Jurkat, Clone E6-1 (cell line): ENCODE results near the gene LGR4.

Experiments used
- DNase-seq: peaks from one replicate; pipeline ENCODE4 v3.0.0-alpha.2; 2011; ENCODE audit warnings: low read depth, low spot score
- H3K4me3 ChIP-seq: 2 replicates; pipeline ENCODE4 v1.5.1; 2011; ENCODE audit warnings: mild to moderate bottlenecking, low read length, control low read depth, moderate library complexity

Gene LGR4

GRCh38 chr11:27409742-27410141 lies 62.8 kb downstream of the LGR4 start:
- H3K4me3 ChIP-seq: no peak overlapping the region
- DNase-seq: no peak

- H3K4me3 ChIP-seq: no peak overlapping the region
- DNase-seq: no peak
Observed at GRCh38 chr11:27409049-27409448, 63.5 kb downstream of the LGR4 start.

GRCh38 chr11:27408246-27408800 lies 64.3 kb downstream of the LGR4 start:
- H3K4me3 ChIP-seq: no peak overlapping the region

DNA sequence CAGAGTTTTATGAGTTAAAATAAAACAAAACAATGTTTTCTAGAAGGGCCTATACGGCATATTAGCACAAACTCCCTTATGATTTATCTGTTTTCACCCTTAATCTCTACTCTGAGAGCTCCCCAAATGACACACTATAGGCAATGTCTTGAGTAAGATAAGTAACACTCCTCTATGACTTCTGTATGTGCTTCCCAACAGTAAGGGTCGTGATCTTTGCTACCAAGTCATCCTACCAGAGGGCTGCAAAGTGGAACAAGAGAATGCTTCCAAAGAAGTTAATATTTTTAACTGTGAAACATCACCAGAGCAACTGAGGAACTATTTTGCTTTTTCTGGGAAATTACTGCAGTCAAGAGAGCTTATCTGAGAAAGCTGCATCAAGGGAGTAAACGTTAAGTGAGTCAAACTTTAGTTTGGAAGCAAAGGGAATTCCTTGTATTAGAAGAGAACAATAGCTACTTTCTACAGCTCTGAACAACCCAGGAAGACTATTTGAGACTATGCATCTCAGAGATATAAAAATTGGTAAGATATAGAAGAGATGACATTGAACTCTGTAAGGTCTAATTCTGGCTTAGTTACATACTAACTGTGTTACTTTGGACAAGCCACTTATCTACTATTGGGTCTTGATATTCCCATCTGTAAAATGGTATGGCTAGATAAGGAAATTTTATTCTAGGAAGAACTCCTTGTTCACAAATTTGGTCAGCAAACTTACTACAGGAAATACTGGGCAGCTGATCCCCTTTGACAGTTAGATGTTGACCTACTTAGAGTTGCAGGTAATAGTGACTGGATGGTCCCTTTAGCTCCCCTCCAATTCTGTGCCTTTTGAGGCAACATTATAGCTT lies 65.9 kb downstream of the LGR4 start:
- no peak for DNase-seq
- H3K4me3 ChIP-seq: no peak overlapping the region

More at GRCh38 chr11:27408246-27408800, 64.3 kb downstream of the LGR4 start:
- no peak for DNase-seq

- no peak overlapping the region for H3K4me3 ChIP-seq
- DNase-seq: no peak
Observed at GRCh38 chr11:27405134-27405533, 67.5 kb downstream of the LGR4 start.

DNA sequence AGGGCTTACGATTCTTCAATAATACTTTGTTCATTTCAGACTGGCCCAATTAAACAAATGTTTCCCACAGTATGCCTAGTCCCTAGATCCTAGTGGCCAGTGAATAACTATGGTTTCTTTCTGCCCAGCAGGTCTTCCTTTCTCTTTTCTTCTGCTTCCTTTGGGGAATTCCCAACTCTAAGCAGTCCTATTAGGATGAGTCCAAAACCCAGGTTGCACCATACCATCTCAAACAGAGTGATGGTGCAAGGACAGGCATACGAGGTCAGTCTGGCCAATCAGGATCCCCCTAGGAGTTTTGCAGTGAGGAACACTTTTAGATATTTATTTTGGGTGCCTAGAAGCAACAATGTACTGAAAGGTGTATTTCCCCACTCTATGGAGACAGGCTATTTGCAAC lies 68.2 kb downstream of the LGR4 start:
- H3K4me3 ChIP-seq: no peak overlapping the region
- DNase-seq: no peak

DNA sequence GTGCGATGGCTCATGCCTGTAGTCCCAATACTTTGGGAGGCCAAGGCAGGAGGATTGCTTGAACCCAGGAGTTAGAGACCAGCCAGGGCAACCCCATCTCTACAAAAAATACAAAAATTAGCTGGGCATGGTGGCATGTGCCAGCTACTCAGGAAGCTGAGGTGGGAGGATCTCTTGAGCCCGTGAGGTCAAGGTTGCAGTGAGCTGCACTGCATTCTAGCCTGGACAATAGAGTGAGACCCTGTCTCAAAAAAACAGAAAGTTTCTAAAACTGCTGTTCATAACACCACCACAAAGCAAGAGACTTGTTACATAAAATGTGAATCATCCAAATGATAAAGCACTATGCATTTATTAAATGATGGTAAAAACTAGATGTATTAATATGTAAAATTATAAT lies 69.4 kb downstream of the LGR4 start:
- H3K4me3 ChIP-seq: no peak overlapping the region
- no peak for DNase-seq

- H3K4me3 ChIP-seq: no peak overlapping the region
- no peak for DNase-seq
Observed at GRCh38 chr11:27402450-27402849, 70.1 kb downstream of the LGR4 start.

- no peak for DNase-seq
- H3K4me3 ChIP-seq: no peak overlapping the region
Observed at GRCh38 chr11:27401833-27402316, 70.7 kb downstream of the LGR4 start.

DNA sequence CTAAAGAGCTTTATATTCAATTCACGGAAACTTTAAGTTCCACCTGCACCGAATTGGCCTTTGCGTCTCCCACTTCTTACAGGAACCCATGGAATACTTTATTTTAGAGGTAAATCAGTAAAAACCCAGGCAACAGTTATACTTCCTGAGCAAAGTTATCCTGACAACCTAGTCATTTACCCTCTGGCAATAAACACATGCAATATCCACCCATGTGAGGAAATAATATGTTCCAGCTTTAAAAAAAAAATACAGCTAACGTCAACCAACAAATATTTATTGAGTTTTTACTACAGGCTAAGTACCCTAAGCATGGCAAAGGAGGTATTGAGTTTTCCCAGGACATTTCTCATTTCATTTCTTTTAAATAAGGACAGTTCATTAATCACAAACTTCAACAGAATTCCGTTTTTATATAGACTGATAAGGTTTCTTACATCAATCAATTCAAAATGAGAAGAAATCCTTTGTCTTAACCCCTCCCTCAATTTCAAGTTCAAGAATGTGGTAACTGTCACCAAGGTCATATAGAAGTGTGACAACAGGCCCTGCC lies 71.2 kb downstream of the LGR4 start:
- H3K4me3 ChIP-seq: no peak overlapping the region
- no peak for DNase-seq

DNA sequence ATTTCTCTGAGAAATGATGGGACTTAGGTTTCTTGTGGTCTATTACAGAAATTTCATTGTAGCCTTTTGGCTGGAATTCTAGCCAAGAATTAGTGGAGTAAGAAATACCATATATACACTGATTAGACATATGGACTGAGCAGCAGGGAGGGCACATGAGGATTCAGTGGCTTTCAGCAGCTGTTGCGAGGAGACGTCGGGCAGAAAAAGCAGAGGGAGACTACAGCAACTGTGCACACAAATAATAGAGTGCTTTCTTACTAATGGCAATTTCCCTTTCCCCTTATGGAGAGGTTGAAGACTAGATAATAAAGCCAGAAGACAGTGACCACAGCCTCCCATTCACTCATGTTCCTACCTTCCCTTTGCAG lies 74.2 kb downstream of the LGR4 start:
- DNase-seq: no peak
- no peak overlapping the region for H3K4me3 ChIP-seq

GRCh38 chr11:27397624-27398399 lies 74.8 kb downstream of the LGR4 start:
- DNase-seq: no peak

DNA sequence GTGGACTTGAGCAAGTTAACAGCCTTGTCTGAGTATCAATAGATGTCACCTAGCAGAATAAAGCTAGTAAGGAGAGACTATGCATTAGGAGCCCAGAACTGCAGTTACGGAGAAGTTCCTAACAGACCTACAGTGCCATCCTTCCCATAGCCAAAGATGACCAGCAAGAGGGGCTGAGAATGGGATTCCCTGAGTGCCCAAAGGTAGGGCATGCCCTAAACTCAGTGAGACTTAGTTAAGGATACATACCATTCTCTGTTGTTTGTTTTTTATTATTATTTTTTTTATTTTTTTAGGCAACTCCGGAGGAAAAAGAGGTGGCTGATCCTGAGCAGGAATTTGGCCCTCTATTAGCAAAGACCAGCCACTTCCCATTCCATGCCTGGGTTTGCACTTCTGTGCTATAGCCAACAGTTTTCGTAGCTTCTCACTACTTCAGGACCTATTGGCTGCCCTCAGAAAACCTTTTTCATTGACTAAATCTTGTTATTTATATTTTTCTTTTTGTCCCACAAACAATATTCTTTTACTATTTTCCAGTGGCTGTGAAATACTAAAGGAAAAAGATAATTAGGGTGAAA lies 76.2 kb downstream of the LGR4 start:
- DNase-seq: no peak

More at GRCh38 chr11:27397624-27398399, 74.8 kb downstream of the LGR4 start:
- H3K4me3 ChIP-seq: no peak overlapping the region

DNA sequence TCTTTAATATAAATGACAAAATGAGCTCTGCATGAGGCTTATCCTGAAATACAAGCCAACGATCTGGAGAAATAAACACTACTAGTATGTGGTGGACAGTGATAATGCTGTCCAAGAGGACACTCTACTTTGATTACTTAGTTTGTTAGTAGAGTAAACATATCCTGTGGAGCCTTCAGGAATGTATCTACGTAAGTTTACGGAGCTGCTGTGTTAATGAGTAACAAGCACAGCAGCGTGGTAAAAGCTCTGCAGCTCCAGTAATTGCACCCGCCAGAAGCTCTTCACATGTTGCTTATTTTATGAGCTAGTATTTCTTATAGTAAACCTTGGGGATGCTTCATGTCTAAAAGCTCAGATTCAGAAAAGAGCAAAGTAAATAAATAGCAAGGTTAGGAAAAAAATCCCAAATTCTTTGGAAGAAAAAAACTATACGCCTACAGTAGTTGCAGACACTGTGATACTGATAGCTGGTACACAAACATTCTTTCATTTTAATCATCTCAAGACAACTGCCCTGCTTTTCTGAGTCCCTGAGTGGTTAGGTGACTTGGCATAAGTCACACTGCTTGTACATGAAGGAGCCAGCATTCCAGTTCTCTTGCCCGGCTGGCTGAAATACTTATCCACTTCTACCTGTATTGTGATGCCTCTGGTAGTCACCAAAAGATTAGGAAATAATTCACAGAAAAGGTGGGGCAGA lies 76.9 kb downstream of the LGR4 start:
- H3K4me3 ChIP-seq: no peak overlapping the region
- DNase-seq: no peak

More for the DNA sequence above, 76.2 kb downstream of the LGR4 start:
- no peak overlapping the region for H3K4me3 ChIP-seq

DNA sequence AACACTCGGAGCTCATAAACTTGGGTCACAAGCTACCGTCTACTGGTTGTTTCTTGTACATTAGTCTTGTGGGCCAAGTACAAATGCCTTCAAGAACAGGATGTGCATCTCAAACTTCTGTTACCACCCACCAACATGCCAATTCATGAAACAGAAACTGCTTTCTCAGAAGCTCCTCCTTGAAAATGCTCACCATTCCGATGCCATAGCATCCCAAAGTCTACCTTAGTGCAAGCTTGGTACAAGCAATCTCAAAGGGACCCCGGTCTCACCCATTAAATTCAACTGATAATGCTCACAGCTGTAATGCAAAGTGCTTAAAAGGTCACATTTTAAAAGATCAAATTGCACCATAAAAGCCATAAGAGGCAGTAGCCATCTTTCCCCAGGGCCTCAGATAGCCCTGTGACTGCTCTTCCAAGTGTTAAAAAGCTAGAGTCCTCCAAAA lies 77.8 kb downstream of the LGR4 start:
- no peak overlapping the region for H3K4me3 ChIP-seq
- no peak for DNase-seq

DNA sequence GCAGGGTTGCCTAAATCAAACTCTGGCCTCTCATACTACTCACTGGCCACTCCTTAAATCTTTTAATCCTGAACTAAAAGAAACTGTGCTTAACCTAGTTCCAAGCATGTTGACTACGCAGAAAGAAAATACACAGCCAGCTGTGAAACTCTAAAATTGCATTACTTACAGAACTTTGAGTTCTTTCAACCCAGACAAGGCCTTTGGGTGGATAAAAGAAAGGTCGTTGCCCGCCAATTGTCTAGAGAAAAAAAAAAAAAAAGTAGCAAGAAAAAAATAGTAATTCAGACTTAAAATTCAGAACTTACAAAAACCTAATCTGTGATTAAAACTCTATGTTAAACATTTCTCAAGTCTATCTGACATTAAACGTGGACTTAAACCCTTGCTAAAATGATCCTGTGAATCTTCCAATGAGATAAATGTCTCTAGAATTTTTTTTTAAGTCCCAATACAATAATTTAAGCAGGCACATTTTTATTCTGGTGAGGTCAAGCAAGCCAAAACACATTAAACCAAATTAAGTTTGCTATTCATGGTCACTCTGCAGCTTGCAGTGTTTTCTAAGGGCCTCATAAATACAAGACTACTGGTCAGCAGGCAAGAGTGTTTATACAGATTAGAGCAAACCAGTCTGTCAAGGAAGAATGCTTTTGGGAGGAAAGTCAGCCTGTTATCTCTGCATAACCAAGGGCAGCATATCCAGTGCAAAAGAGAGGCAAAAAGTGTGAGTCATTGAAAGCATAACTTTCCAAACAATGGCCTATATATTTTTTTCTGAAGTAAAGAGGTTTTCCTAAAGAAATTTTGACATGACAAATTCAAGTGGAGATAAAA lies 80.1 kb downstream of the LGR4 start:
- DNase-seq: no peak
- no peak overlapping the region for H3K4me3 ChIP-seq

- DNase-seq: no peak
- H3K4me3 ChIP-seq: no peak overlapping the region
Observed at GRCh38 chr11:27391331-27392015, 81.1 kb downstream of the LGR4 start.
